ENCODE results near the gene KLHL26.

Gene KLHL26

GRCh38 chr19:18647807-18648206 is 11.0 kb downstream of the KLHL26 start:
- DNase-seq (ENCODE audit: low read depth in 4 of 4, low spot score in 1 of 4), result no peak

- no peak for DNase-seq (ENCODE audit: low read depth in 4 of 4, low spot score in 1 of 4)
Observed at GRCh38 chr19:18648973-18649315, 12.1 kb downstream of the KLHL26 start.

- no peak for DNase-seq (ENCODE audit: low read depth in 4 of 4, low spot score in 1 of 4)
Observed at GRCh38 chr19:18649371-18650020, 12.7 kb downstream of the KLHL26 start.

- no peak for DNase-seq (ENCODE audit: low read depth in 4 of 4, low spot score in 1 of 4)
Observed at GRCh38 chr19:18650021-18650390, 13.2 kb downstream of the KLHL26 start.

- DNase-seq (ENCODE audit: low read depth in 4 of 4, low spot score in 1 of 4), result no peak
Observed at GRCh38 chr19:18650468-18651041, 13.7 kb downstream of the KLHL26 start.

GRCh38 chr19:18651300-18651699 is 14.5 kb downstream of the KLHL26 start:
- no peak for DNase-seq (ENCODE audit: low read depth in 4 of 4, low spot score in 1 of 4)

GRCh38 chr19:18651733-18652132 is 14.9 kb downstream of the KLHL26 start:
- no peak for DNase-seq (ENCODE audit: low read depth in 4 of 4, low spot score in 1 of 4)

- DNase-seq (ENCODE audit: low read depth in 4 of 4, low spot score in 1 of 4), result no peak
Observed at GRCh38 chr19:18653853-18654252, 17.0 kb downstream of the KLHL26 start.

GRCh38 chr19:18654469-18654868 is 17.6 kb downstream of the KLHL26 start:
- no peak for DNase-seq (ENCODE audit: low read depth in 4 of 4, low spot score in 1 of 4)

- no peak for DNase-seq (ENCODE audit: low read depth in 4 of 4, low spot score in 1 of 4)
Observed at GRCh38 chr19:18655173-18655844, 18.5 kb downstream of the KLHL26 start.

GRCh38 chr19:18656337-18657086 is 19.7 kb downstream of the KLHL26 start:
- DNase-seq (ENCODE audit: low read depth in 4 of 4, low spot score in 1 of 4), result no peak

GRCh38 chr19:18657590-18658365 is 20.9 kb downstream of the KLHL26 start:
- DNase-seq (ENCODE audit: low read depth in 4 of 4, low spot score in 1 of 4), result no peak

GRCh38 chr19:18658366-18658855 is 21.6 kb downstream of the KLHL26 start:
- DNase-seq (ENCODE audit: low read depth in 4 of 4, low spot score in 1 of 4), result no peak

GRCh38 chr19:18659281-18660050 is 22.6 kb downstream of the KLHL26 start:
- DNase-seq (ENCODE audit: low read depth in 4 of 4, low spot score in 1 of 4), result no peak

GRCh38 chr19:18660051-18660910 is 23.5 kb downstream of the KLHL26 start:
- no peak for DNase-seq (ENCODE audit: low read depth in 4 of 4, low spot score in 1 of 4)

GRCh38 chr19:18660939-18661670 is 24.3 kb downstream of the KLHL26 start:
- DNase-seq (ENCODE audit: low read depth in 4 of 4, low spot score in 1 of 4), result no peak

- no peak for DNase-seq (ENCODE audit: low read depth in 4 of 4, low spot score in 1 of 4)
Observed at GRCh38 chr19:18662972-18663732, 26.3 kb downstream of the KLHL26 start.

- DNase-seq (ENCODE audit: low read depth in 4 of 4, low spot score in 1 of 4), result no peak
Observed at GRCh38 chr19:18663940-18664530, 27.2 kb downstream of the KLHL26 start.
